DMS 273 (cell line): Measurements from ENCODE around the gene LTA4H.

Experiments used
- DNase-seq: peaks from one replicate; lab custom pipeline; 2025; ENCODE audit not compliant: unreplicated experiment; lab: John Stamatoyannopoulos, UW

The LTA4H gene

DNA sequence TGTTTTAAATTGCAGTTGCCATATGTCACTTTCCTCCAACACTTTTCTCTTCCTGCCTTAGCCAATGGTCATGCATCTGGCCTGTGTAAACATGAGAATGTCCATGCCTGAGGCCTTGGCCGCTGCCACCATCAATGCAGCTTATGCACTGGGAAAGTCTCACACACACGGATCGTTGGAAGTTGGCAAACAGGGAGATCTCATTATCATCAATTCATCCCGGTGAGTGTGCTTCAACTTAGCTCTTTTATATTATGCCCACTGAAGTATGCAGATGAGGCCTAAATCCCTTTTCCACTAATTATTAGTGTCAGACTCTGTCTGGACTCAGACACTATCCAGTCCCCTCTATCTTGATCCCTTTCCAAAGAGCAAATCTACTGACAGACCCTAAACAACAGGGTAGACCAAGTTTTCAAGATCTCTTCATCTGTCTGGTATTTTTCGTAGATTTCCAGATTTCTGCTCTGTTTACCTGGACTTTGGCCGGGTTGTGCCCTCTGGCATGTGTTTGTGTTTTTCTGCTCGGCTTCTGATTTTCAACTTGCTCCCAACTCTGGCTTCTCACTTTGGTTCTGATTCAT is 69.0 kb downstream of the LTA4H start:
- peak; percentile 36 for DNase-seq

DNA sequence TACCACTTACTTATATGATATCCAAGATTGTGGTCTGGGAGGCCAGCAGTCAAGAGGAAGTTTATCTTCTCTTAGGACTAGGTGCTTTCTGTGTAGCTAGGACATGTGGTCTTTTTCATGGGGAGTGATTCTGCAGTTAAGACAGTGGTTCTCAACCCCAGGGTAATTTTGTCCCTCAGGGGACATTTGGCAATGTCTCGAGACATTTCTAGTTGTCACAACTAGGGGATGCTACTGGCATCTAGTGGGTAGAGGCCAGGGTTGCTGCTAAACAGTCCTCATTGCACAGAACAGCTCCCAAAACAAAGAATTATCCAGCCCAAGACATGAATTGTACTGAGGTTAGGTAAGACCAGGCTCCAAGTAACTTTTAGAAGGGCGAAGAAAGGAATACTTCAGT is 72.3 kb downstream of the LTA4H start:
- peak; percentile 2 for DNase-seq

DNA sequence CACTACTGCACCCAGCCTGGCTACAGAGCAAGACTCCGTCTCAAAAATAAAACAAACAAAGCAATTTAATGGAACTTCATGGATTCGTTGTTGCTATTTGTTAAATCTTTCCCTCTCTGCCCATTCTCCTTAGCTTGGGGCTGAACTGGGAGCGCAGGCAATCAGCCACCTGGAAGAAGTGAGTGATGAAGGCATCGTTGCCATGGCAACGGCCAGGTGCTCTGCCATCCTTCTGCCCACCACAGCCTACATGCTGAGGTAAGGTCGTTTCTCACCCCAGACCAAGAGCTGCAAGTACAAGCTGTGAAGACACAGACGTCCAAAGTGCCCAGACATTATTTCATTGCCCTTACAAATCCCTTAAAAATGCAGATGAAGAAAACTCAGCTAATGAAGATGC is 73.2 kb downstream of the LTA4H start:
- no peak for DNase-seq

DNA sequence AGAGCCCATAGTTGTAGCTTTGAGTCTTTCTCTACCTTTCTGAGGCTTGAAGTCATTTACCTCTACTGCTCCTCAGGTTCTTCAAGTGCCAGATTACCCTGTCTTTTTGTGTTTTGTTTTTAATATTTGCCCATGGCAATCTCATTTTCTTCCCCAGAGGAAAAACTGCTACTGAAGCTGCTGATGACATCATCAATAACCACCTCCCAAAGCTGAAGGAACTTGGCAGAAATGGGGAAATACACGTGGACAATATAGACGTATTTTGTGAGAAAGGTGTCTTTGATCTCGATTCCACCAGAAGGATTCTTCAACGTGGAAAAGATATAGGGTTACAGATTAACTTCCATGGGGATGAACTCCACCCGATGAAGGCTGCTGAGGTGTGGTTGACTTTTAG is 75.1 kb downstream of the LTA4H start:
- DNase-seq = no peak

DNA sequence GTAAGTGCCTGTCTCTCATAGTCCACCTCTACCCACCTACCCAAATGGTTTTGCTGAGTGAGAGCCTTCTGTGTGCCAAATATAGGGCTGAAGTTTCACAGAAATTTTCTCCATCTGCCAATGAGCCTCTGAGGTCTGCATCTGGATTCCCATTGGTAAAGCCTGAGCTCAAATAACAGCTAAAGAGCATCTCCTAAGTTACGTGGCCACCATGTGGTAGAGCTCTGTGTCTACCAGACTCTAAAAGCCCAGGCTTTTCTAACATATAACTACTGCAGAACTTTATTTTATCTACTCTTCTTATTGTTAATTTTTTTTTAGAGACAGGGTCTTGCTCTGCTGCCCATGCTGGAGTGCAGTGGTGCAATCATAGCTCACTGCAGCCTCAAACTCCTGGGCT is 76.3 kb downstream of the LTA4H start:
- DNase-seq = peak; percentile 69

DNA sequence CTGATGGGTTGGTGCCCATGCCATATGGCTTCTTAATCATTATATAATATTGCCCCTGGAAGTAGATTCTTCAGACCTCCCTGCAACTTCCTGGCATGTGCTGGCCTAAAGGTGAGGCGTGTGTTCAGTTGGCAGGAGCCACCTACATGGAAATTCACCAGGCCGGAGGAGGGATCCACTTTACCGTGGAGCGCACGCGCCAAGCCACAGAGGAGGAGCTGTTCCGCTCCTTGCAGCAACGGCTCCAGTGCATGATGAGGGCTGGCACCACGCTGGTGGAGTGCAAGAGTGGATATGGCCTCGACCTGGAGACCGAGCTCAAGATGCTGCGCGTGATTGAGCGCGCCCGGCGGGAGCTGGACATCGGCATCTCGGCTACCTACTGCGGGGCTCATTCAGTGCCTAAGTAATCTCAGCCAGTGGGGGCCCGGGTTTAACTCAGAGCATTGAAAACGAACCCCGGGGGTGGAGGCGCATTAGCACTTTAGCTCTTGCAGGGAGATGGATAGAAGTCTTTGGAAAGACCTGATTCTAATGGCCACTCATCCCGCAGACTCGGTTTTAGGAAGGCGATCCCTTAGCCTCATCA is 78.7 kb downstream of the LTA4H start:
- no peak for DNase-seq

DNA sequence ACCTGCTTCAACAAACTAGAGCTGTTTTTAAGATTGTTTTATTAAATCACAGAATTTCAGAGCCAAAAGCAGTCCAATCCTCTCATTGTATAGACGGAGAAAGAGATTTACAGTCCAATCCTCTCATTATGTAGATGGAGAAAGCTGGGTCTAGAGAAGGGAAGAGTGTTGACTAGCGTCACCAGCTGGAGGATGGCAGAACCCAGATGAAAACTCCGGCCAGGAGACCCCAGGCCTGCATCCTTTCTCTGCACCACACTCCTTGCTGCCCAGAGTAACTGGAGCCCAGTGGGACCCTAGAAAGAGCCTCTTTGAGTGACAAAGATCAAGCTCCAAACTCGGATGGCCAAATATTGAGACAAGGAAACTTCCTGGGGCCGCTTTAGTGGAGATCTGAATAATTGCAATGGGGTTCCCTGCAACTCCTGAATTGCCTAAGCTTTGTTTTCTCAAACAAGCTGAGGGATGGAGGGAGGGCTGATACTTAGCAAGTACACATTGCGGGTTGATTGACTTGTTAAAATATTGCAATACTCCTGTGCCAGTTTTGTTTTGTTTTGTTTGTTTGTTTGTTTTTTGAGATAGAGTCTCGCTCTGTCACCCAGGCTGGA is 79.7 kb downstream of the LTA4H start:
- no peak for DNase-seq

DNA sequence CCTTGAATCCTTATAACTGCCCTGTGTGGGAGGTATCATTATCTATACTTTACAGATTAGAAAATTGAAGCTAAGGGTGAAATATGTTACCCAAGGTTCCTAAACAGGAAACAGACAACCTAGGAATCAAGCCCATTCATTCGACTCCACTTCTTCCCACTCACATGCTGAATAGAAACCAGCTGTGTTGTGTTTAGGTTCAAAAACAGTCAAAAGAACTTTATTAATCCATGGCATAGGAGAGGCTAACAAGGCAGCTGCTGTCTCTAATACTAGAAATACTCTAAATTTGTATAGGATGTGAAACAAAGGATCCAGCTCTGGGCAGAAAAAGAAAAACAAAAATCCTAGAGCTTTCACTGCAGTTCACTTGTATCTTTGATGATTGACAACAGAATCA is 82.4 kb downstream of the LTA4H start:
- no peak for DNase-seq

DNA sequence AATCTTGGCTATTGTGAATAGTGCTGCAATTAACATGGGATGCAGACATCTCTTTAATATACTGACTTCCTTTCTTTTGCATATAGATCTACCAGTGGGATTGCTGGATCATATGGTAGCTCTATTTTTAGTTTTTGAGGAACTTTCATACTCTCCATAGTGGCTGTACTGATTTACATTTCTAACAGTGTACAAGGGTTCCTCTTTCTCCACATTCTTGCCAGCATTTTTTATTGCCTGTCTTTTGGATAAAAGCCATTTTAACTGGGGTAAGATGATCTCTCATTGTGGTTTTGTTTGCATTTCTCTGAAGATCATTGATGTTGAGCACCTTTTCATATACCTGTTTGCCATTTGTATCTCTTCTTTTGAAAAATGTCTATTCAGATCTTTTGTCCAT is 83.9 kb downstream of the LTA4H start:
- no peak for DNase-seq
